CD14-positive monocyte (primary cell): Measurements from ENCODE around the gene TMEM170A. TPM values are rescaled to one million over a fixed set of nuclear protein-coding genes. Genes with fewer than 3 reads are reported as not detected.

Experiments used
- DNase-seq, 3 donors: peaks; one replicate each; pipeline ENCODE4 v3.0.0-alpha.2; 2011 to 2022
- H2AFZ ChIP-seq: 2 replicates; pipeline ENCODE4 v1.6.0; 2012; ENCODE audit warnings: mild to moderate bottlenecking, low read depth, low read length, inconsistent platforms; ENCODE audit not compliant: insufficient read depth, poor library complexity, severe bottlenecking
- H3K27ac ChIP-seq, 2 donors: 1 replicate in 1 of 2; 2 replicates in 1 of 2; pipeline ENCODE4 v1.5.1; 2012 to 2013; ENCODE audit warnings: low read length in 2 of 2, control low read depth in 1 of 2, inconsistent platforms in 1 of 2, low read depth in 1 of 2, mild to moderate bottlenecking in 1 of 2
- H3K27me3 ChIP-seq, 2 donors: one replicate each; pipeline versions ENCODE4 v1.6.0 to v1.6.1; 2011 to 2013; ENCODE audit warnings: low read length in 2 of 2; ENCODE audit not compliant: control insufficient read depth in 2 of 2, insufficient read depth in 2 of 2
- H3K36me3 ChIP-seq, 2 donors: replicated peaks in 1 of 2; 1 replicate in 1 of 2; 2 replicates in 1 of 2; pipeline versions ENCODE4 v1.5.1 to v1.6.1; 2012 to 2013; ENCODE audit warnings: low read length in 2 of 2, control low read depth in 1 of 2, inconsistent platforms in 1 of 2, mild to moderate bottlenecking in 1 of 2; ENCODE audit not compliant: insufficient read depth in 2 of 2, control insufficient read depth in 1 of 2
- H3K4me1 ChIP-seq, 2 donors: 1 replicate in 1 of 2; 2 replicates in 1 of 2; pipeline versions ENCODE4 v1.5.1 to v1.6.1; 2012 to 2013; ENCODE audit warnings: low read length in 2 of 2, control low read depth in 1 of 2, inconsistent platforms in 1 of 2, mild to moderate bottlenecking in 1 of 2, moderate library complexity in 1 of 2; ENCODE audit not compliant: insufficient read depth in 2 of 2, control insufficient read depth in 1 of 2
- H3K4me2 ChIP-seq: replicated peaks from 2 replicates; pipeline ENCODE3; 2012; ENCODE audit warnings: low read length, moderate library complexity, mild to moderate bottlenecking; ENCODE audit not compliant: poor library complexity, severe bottlenecking; ENCODE audit errors: extremely low read depth
- H3K4me3 ChIP-seq, 3 experiments: fragments of 200-600 bp in 1 of 3; sonication (generic) in 1 of 3; replicated peaks in 1 of 3; 1 replicate in 2 of 3; 2 replicates in 1 of 3; pipeline ENCODE4 v1.5.1; 2011 to 2013; ENCODE audit warnings: low read length in 3 of 3, mild to moderate bottlenecking in 3 of 3, control low read depth in 2 of 3, low read depth in 2 of 3, inconsistent platforms in 1 of 3, moderate library complexity in 1 of 3
- H3K79me2 ChIP-seq: 2 replicates; pipeline ENCODE4 v1.6.0; 2012; ENCODE audit warnings: mild to moderate bottlenecking, control low read depth, inconsistent platforms, low read length, moderate library complexity; ENCODE audit not compliant: insufficient read depth
- H3K9ac ChIP-seq: 2 replicates; pipeline ENCODE4 v1.6.0; 2017; ENCODE audit warnings: low read length, mild to moderate bottlenecking; ENCODE audit not compliant: insufficient read depth, poor library complexity, severe bottlenecking
- H3K9me3 ChIP-seq, 2 donors: replicated peaks in 1 of 2; 1 replicate in 1 of 2; 2 replicates in 1 of 2; pipeline versions ENCODE4 v1.5.1 to v1.6.1; 2012 to 2013; ENCODE audit warnings: low read length in 2 of 2, control low read depth in 1 of 2; ENCODE audit not compliant: control insufficient read depth in 1 of 2, insufficient read depth in 1 of 2
- H4K20me1 ChIP-seq: 2 replicates; pipeline ENCODE4 v1.6.0; 2012; ENCODE audit warnings: mild to moderate bottlenecking, low read length, control low read depth, moderate library complexity; ENCODE audit not compliant: insufficient read depth
- H3K27ac Mint-ChIP-seq, 7 donors: one replicate each; pipeline ENCODE4 v1.8.0; 2020; ENCODE audit warnings: mild to moderate bottlenecking in 7 of 7, mixed read lengths in 7 of 7, moderate library complexity in 6 of 7, inconsistent platforms in 2 of 7
- H3K27me3 Mint-ChIP-seq, 3 donors: one replicate each; pipeline ENCODE4 v1.8.0; 2021 to 2022; ENCODE audit warnings: low read depth in 3 of 3, mild to moderate bottlenecking in 3 of 3, mixed read lengths in 3 of 3, moderate library complexity in 3 of 3, inconsistent platforms in 1 of 3
- H3K36me3 Mint-ChIP-seq, 2 donors: one replicate each; pipeline ENCODE4 v1.8.0; 2020; ENCODE audit warnings: mixed read lengths in 2 of 2, inconsistent platforms in 1 of 2, mild to moderate bottlenecking in 1 of 2
- H3K4me1 Mint-ChIP-seq: one replicate; pipeline ENCODE4 v1.8.0; 2020; ENCODE audit warnings: mild to moderate bottlenecking, mixed read lengths
- H3K4me3 Mint-ChIP-seq, 2 donors: one replicate each; pipeline ENCODE4 v1.8.0; 2020; ENCODE audit warnings: mild to moderate bottlenecking in 2 of 2, mixed read lengths in 2 of 2, moderate library complexity in 1 of 2
- H3K9me3 Mint-ChIP-seq, 7 donors: one replicate each; pipeline ENCODE4 v1.8.0; 2020 to 2022; ENCODE audit warnings: mixed read lengths in 7 of 7, mild to moderate bottlenecking in 6 of 7, moderate library complexity in 6 of 7, inconsistent platforms in 2 of 7
- CTCF ChIP-seq: fragments of 200-600 bp; IDR thresholded peaks from one replicate; pipeline ENCODE4 v1.8.0; 2022; ENCODE audit warnings: antibody characterized with exemption, mild to moderate bottlenecking
- WGBS: methylation state at CpG from one replicate; pipeline ENCODE4 v1.1.5; 2013; ENCODE audit warnings: missing lambda C conversion rate; ENCODE audit not compliant: insufficient coverage; 5-methylcytosine and 5-hydroxymethylcytosine counted together
- intact Hi-C, 2 donors: fragments of 100-400 bp; cut with micrococcal nuclease; formaldehyde crosslinking; loops; one replicate each; pipeline versions ENCODE4 v1.15.0 to v1.15.1; 2023
- polyA plus RNA-seq, 3 donors: library from polyadenylated mRNA; depleted of rRNA in 1 of 3; unstranded in 2 of 3; stranded (reverse) in 1 of 3; fragments of 300-500 nt in 2 of 3; fragments of >200 nt in 1 of 3; fragmentation: Illumina TruSeq in 2 of 3; gene quantifications; 1 replicate in 2 of 3; 2 replicates in 1 of 3; pipeline ENCODE4 v1.2.3, GENCODE V29; 2012 to 2021

The TMEM170A gene
- polyA plus RNA-seq, 3 donors = 17.9 to 31.6 (median 25.4) TPM

GRCh38 chr16:75506107-75506506 lies 41.6 kb upstream of the TMEM170A start:
- Histone ChIP-seq H3K4me3 (peak overlapping the region in 1 of 3 experiments; percentile 44), H4K20me1 (no peaks in the 10 kb centered on the region), H3K27ac (peak overlapping the region in 1 of 2 donors; percentile 69), H3K36me3 (no peaks in the 10 kb centered on the region), H3K9me3 (no peaks in the 10 kb centered on the region), H2AFZ (no peak overlapping the region), H3K9ac (no peak overlapping the region), H3K79me2 (no peaks in the 10 kb centered on the region), H3K27me3 (peaks cover 0 to 3% of the 10 kb centered on the region in 2 donors), H3K4me2 (peak overlapping the region; percentile 38), H3K4me1 (peaks cover 18 to 20% of the 10 kb centered on the region in 2 donors)
- no peaks in the 10 kb centered on the region for H3K36me3 Mint-ChIP-seq
- no peak overlapping the region for H3K4me3 Mint-ChIP-seq
- intact Hi-C loops = no loop called here
- peaks cover 0 to 9% (median 6%) of the 10 kb centered on the region in 3 donors for H3K27me3 Mint-ChIP-seq
- H3K9me3 Mint-ChIP-seq = no peaks in the 10 kb centered on the region
- peaks cover 24% of the 10 kb centered on the region for H3K4me1 Mint-ChIP-seq
- no CpG with 5 or more reads among the region's 3 CpGs for WGBS
- no peak for DNase-seq
- TF ChIP-seq CTCF = no peak
- peak overlapping the region; percentile 84 to 95 (median 92) for H3K27ac Mint-ChIP-seq

GRCh38 chr16:75503801-75504200 lies 39.3 kb upstream of the TMEM170A start:
- Histone ChIP-seq H3K27ac (no peak overlapping the region), H3K4me2 (no peak overlapping the region), H3K9me3 (no peaks in the 10 kb centered on the region), H3K27me3 (peaks cover 0 to 3% of the 10 kb centered on the region in 2 donors), H2AFZ (no peak overlapping the region), H4K20me1 (no peaks in the 10 kb centered on the region), H3K9ac (no peak overlapping the region), H3K4me1 (peaks cover 18 to 20% of the 10 kb centered on the region in 2 donors), H3K79me2 (no peaks in the 10 kb centered on the region), H3K36me3 (no peaks in the 10 kb centered on the region), H3K4me3 (no peak overlapping the region)
- intact Hi-C loops = no loop called here
- H3K27ac Mint-ChIP-seq = peak overlapping the region in 1 of 7 donors; percentile 43
- TF ChIP-seq CTCF = no peak
- no peaks in the 10 kb centered on the region for H3K36me3 Mint-ChIP-seq
- no peak for DNase-seq
- peaks cover 24% of the 10 kb centered on the region for H3K4me1 Mint-ChIP-seq
- peaks cover 1 to 8% (median 6%) of the 10 kb centered on the region in 3 donors for H3K27me3 Mint-ChIP-seq
- no peak overlapping the region for H3K4me3 Mint-ChIP-seq
- 100% methylated on average over 1 of the region's 1 CpG for WGBS
- no peaks in the 10 kb centered on the region for H3K9me3 Mint-ChIP-seq
